ENCODE data around the gene IP6K1.

DNA sequence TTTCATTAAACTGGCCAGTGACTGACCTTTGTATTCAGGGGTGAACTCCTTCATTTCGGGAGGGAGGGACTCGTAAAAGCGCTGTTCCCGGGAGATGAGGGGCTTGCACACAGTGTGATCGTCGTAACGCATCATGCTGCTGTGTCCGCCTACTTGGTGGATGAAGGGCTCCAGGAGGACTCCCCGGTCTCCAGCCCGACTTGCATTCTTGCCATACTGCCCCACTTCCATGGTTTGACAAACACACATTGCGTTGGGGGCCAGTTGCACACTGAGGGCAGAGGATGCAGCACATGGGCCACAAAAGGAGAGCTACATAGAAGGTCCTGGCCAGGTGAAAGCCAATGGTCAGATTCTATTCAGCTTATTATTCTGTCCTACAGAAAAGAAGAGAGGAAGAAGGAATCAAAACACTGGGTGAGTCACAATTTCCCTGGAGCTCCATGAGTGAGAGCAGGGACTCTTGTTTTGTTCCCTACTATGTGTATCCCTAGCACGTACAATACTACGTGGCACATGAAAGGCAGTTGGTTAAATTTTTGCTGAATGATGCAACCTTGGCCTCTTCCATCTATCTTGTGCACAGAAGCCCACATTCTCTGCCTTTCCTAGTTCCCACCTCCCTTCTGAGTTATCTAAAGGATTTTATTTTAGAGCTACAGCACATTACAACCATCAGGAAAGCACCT lies 38.4 kb downstream of the IP6K1 start:
- TF ChIP-seq ZNF232 (CRISPR knock-in tag; IDR thresholded peaks at IDR 0.05), result no peak
- TF ChIP-seq, protein P1, sequence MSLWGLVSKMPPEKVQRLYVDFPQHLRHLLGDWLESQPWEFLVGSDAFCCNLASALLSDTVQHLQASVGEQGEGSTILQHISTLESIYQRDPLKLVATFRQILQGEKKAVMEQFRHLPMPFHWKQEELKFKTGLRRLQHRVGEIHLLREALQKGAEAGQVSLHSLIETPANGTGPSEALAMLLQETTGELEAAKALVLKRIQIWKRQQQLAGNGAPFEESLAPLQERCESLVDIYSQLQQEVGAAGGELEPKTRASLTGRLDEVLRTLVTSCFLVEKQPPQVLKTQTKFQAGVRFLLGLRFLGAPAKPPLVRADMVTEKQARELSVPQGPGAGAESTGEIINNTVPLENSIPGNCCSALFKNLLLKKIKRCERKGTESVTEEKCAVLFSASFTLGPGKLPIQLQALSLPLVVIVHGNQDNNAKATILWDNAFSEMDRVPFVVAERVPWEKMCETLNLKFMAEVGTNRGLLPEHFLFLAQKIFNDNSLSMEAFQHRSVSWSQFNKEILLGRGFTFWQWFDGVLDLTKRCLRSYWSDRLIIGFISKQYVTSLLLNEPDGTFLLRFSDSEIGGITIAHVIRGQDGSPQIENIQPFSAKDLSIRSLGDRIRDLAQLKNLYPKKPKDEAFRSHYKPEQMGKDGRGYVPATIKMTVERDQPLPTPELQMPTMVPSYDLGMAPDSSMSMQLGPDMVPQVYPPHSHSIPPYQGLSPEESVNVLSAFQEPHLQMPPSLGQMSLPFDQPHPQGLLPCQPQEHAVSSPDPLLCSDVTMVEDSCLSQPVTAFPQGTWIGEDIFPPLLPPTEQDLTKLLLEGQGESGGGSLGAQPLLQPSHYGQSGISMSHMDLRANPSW (CRISPR knock-in tag; conservative IDR thresholded peaks at IDR 0.05; ENCODE audit: low read depth), result no peak
